ENCODE results near the gene AATF. TPM values are rescaled to one million over a fixed set of nuclear protein-coding genes. Genes with fewer than 3 reads are reported as not detected.

AATF gene
- total and polyA plus RNA-seq, 2 of the 8 experiments (the other 6 are each of a cell fraction or from before 2014, with no cell fraction given), result 20.1 to 62.8 TPM

DNA sequence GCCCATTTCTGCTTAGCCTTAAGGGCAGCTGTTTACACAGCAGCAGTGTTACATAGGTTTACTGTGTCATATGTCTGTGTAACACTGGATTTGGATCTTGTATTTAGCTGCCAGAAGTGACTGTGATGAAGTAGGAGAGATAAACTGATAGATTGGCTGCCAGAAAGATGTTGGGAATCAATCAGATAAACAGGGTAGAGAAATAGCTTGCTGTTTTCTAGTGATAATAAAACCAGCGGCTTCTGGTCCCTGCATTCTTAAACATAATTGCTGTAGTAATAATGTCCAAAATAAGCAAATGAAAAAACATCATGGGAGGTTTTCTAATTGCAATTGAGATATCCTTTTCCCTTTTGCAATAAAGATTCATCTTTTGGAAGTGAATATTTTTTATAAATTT lies 68.7 kb downstream of the AATF start (continued):
- TF ChIP-seq, protein P1, sequence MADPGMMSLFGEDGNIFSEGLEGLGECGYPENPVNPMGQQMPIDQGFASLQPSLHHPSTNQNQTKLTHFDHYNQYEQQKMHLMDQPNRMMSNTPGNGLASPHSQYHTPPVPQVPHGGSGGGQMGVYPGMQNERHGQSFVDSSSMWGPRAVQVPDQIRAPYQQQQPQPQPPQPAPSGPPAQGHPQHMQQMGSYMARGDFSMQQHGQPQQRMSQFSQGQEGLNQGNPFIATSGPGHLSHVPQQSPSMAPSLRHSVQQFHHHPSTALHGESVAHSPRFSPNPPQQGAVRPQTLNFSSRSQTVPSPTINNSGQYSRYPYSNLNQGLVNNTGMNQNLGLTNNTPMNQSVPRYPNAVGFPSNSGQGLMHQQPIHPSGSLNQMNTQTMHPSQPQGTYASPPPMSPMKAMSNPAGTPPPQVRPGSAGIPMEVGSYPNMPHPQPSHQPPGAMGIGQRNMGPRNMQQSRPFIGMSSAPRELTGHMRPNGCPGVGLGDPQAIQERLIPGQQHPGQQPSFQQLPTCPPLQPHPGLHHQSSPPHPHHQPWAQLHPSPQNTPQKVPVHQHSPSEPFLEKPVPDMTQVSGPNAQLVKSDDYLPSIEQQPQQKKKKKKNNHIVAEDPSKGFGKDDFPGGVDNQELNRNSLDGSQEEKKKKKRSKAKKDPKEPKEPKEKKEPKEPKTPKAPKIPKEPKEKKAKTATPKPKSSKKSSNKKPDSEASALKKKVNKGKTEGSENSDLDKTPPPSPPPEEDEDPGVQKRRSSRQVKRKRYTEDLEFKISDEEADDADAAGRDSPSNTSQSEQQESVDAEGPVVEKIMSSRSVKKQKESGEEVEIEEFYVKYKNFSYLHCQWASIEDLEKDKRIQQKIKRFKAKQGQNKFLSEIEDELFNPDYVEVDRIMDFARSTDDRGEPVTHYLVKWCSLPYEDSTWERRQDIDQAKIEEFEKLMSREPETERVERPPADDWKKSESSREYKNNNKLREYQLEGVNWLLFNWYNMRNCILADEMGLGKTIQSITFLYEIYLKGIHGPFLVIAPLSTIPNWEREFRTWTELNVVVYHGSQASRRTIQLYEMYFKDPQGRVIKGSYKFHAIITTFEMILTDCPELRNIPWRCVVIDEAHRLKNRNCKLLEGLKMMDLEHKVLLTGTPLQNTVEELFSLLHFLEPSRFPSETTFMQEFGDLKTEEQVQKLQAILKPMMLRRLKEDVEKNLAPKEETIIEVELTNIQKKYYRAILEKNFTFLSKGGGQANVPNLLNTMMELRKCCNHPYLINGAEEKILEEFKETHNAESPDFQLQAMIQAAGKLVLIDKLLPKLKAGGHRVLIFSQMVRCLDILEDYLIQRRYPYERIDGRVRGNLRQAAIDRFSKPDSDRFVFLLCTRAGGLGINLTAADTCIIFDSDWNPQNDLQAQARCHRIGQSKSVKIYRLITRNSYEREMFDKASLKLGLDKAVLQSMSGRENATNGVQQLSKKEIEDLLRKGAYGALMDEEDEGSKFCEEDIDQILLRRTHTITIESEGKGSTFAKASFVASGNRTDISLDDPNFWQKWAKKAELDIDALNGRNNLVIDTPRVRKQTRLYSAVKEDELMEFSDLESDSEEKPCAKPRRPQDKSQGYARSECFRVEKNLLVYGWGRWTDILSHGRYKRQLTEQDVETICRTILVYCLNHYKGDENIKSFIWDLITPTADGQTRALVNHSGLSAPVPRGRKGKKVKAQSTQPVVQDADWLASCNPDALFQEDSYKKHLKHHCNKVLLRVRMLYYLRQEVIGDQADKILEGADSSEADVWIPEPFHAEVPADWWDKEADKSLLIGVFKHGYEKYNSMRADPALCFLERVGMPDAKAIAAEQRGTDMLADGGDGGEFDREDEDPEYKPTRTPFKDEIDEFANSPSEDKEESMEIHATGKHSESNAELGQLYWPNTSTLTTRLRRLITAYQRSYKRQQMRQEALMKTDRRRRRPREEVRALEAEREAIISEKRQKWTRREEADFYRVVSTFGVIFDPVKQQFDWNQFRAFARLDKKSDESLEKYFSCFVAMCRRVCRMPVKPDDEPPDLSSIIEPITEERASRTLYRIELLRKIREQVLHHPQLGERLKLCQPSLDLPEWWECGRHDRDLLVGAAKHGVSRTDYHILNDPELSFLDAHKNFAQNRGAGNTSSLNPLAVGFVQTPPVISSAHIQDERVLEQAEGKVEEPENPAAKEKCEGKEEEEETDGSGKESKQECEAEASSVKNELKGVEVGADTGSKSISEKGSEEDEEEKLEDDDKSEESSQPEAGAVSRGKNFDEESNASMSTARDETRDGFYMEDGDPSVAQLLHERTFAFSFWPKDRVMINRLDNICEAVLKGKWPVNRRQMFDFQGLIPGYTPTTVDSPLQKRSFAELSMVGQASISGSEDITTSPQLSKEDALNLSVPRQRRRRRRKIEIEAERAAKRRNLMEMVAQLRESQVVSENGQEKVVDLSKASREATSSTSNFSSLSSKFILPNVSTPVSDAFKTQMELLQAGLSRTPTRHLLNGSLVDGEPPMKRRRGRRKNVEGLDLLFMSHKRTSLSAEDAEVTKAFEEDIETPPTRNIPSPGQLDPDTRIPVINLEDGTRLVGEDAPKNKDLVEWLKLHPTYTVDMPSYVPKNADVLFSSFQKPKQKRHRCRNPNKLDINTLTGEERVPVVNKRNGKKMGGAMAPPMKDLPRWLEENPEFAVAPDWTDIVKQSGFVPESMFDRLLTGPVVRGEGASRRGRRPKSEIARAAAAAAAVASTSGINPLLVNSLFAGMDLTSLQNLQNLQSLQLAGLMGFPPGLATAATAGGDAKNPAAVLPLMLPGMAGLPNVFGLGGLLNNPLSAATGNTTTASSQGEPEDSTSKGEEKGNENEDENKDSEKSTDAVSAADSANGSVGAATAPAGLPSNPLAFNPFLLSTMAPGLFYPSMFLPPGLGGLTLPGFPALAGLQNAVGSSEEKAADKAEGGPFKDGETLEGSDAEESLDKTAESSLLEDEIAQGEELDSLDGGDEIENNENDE (IDR thresholded peaks at IDR 0.05; ENCODE audit: insufficient replicate concordance, low read length), result no peak
- no peak for TF ChIP-seq EP300 (IDR thresholded peaks at IDR 0.05; ENCODE audit: borderline replicate concordance in 1 of 2, low read depth in 2 of 2, low read length in 2 of 2)
- TF ChIP-seq SRF (IDR thresholded peaks at IDR 0.05; ENCODE audit: low read depth, low read length), result no peak

Measured in H1 (cell line).